K562 (cell line): Measurements from ENCODE around the gene NUBP2. TPM values are rescaled to one million over a fixed set of nuclear protein-coding genes. Genes with fewer than 3 reads are reported as not detected.

Experiments used
- ATAC-seq: fragments of 200-7000 bp; cut with Tn5 transposase; 3 replicates; pipeline ENCODE4 v1.9.1; 2020; ENCODE audit warnings: moderate library complexity
- BruUV-seq: library from RNA; stranded (reverse); fragments of 400-500 nt; replicated peaks from 2 replicates; lab custom pipeline; 2021; lab: Mats Ljungman, UMichigan
- CTCF ChIA-PET: fragments of 300-600 bp; formaldehyde crosslinking; extraction: SDS; loops from one replicate; lab custom pipeline; 2021; ENCODE audit warnings: low intra/inter-chr PET ratio; lab: Yijun Ruan, JAX
- POLR2A ChIA-PET: fragments of 300-600, 350-650 bp; sonication (Branson Sonifier 250); formaldehyde crosslinking; extraction: SDS; loops from one replicate; lab custom pipeline; 2021; ENCODE audit warnings: antibody characterized with exemption, inconsistent platforms; lab: Yijun Ruan, JAX
- DNase-seq, 4 experiments: peaks; one replicate each; pipeline versions ENCODE4 v3.0.0 to v3.0.0-alpha.2; 2011 to 2018; ENCODE audit warnings: low spot score in 3 of 4, mixed read lengths in 3 of 4; ENCODE audit errors: extremely low read depth in 1 of 4
- FAIRE-seq: peaks from 2 replicates; lab custom pipeline; 2011; peaks lifted over from hg19 to GRCh38; lab: Jason Lieb, UNC
- H2AFZ ChIP-seq: 2 replicates; pipeline ENCODE4 v1.6.0; 2011; ENCODE audit warnings: low read depth, low read length, control low read depth, inconsistent platforms
- H3K27ac ChIP-seq: fragments of 200-600 bp; 3 replicates; pipeline ENCODE4 v1.8.0; 2011; ENCODE audit warnings: low read depth, mild to moderate bottlenecking, control low read depth, inconsistent platforms, low read length, moderate library complexity, mixed read lengths; ENCODE audit errors: extremely low read depth
- H3K27me3 ChIP-seq, 2 experiments: fragments of 300-600 bp in 1 of 2; 2 replicates in 1 of 2; 3 replicates in 1 of 2; pipeline versions ENCODE4 v1.6.0 to v1.8.0; 2011; ENCODE audit warnings: inconsistent platforms in 2 of 2, low read length in 2 of 2, mild to moderate bottlenecking in 1 of 2, mixed read lengths in 1 of 2, moderate library complexity in 1 of 2; ENCODE audit not compliant: control insufficient read depth in 2 of 2, insufficient read depth in 2 of 2
- H3K36me3 ChIP-seq: fragments of 300-600 bp; 3 replicates; pipeline ENCODE4 v1.8.0; 2011; ENCODE audit warnings: mild to moderate bottlenecking, low read length, inconsistent platforms; ENCODE audit not compliant: control insufficient read depth, insufficient read depth
- H3K4me1 ChIP-seq, 2 experiments: fragments of 200-600 bp in 1 of 2; replicated peaks in 1 of 2; 2 replicates in 1 of 2; 3 replicates in 1 of 2; pipeline versions ENCODE4 v1.5.1 to v1.8.0; 2011; ENCODE audit warnings: inconsistent platforms in 2 of 2, low read length in 2 of 2, mild to moderate bottlenecking in 1 of 2, mixed read lengths in 1 of 2, moderate library complexity in 1 of 2; ENCODE audit not compliant: control insufficient read depth in 2 of 2, insufficient read depth in 2 of 2
- H3K4me2 ChIP-seq: 2 replicates; pipeline ENCODE4 v1.6.1; 2011; ENCODE audit warnings: low read length, control low read depth, inconsistent platforms, mixed read lengths; ENCODE audit not compliant: insufficient read depth
- H3K4me3 ChIP-seq: fragments of 200-600 bp; sonication (generic), shearing (Covaris generic); 2 replicates; pipeline ENCODE4 v1.5.1; 2016; ENCODE audit warnings: control low read depth, inconsistent platforms
- H3K79me2 ChIP-seq: fragments of 200-600 bp; 3 replicates; pipeline ENCODE4 v1.8.0; 2011; ENCODE audit warnings: low read length, inconsistent platforms; ENCODE audit not compliant: control insufficient read depth, insufficient read depth
- H3K9ac ChIP-seq, 2 experiments: 2 replicates each; pipeline versions ENCODE4 v1.6.0 to v1.6.1; 2011; ENCODE audit warnings: low read depth in 2 of 2, low read length in 2 of 2, control low read depth in 1 of 2, inconsistent platforms in 1 of 2, mild to moderate bottlenecking in 1 of 2, mixed read lengths in 1 of 2; ENCODE audit not compliant: insufficient read depth in 1 of 2
- H3K9me1 ChIP-seq: one replicate; pipeline ENCODE4 v1.6.0; 2011; ENCODE audit warnings: inconsistent platforms, mild to moderate bottlenecking, low read length, moderate library complexity; ENCODE audit not compliant: control insufficient read depth, insufficient read depth
- H3K9me3 ChIP-seq: replicated peaks from 2 replicates; pipeline ENCODE4 v1.5.1; 2011; ENCODE audit warnings: low read depth, low read length, inconsistent platforms; ENCODE audit not compliant: control insufficient read depth, insufficient read depth
- H4K20me1 ChIP-seq: replicated peaks from 2 replicates; pipeline ENCODE4 v1.6.1; 2011; ENCODE audit warnings: low read length, inconsistent platforms, mixed read lengths; ENCODE audit not compliant: control insufficient read depth, insufficient read depth
- CEBPZ ChIP-seq: fragments of 150-350 bp; IDR thresholded peaks from 2 replicates; pipeline ENCODE4 v1.6.1; 2014; ENCODE audit warnings: low read depth, mild to moderate bottlenecking, low read length, borderline replicate concordance
- ELF4 ChIP-seq: fragments of 450-650 bp; formaldehyde crosslinking; IDR thresholded peaks from 2 replicates; pipeline ENCODE4 v1.4.0; 2022; ENCODE audit warnings: missing genetic modification characterization
- TAF15 ChIP-seq: fragments of 200-400 bp; formaldehyde crosslinking; IDR thresholded peaks from 2 replicates; pipeline ENCODE4 v1.6.1; 2017; ENCODE audit warnings: mild to moderate bottlenecking, low read depth, low read length, moderate library complexity
- ZBTB34 ChIP-seq: fragments of 250-450 bp; sonication (Bioruptor Pico); IDR thresholded peaks from 2 replicates; pipeline ENCODE4 v1.8.0; 2021; ENCODE audit warnings: mild to moderate bottlenecking, moderate library complexity
- ZBTB40 ChIP-seq, 2 experiments: fragments of 450-650 bp in 1 of 2; sonication (generic) in 1 of 2; formaldehyde crosslinking in 1 of 2; IDR thresholded peaks; 2 replicates each; pipeline versions ENCODE4 v1.7.1 to v1.9.0; 2016 to 2022; ENCODE audit warnings: inconsistent platforms in 1 of 2, mild to moderate bottlenecking in 1 of 2, missing genetic modification reagents in 1 of 2
- WGBS: fragments of 100-300 bp; shearing (Covaris generic); methylation state at CpG from one replicate; pipeline ENCODE4 v1.1.6; 2016; ENCODE audit warnings: low coverage, mixed read lengths; ENCODE audit not compliant: insufficient coverage; ENCODE audit errors: missing lambda C conversion rate; 5-methylcytosine and 5-hydroxymethylcytosine counted together
- in situ Hi-C: fragments of 300-500 bp; cut with MboI; formaldehyde crosslinking; loops from 4 replicates; pipeline ENCODE4 v1.15.0; 2018; ENCODE audit warnings: inconsistent platforms, mixed read lengths
- intact Hi-C: fragments of 100-400 bp; cut with micrococcal nuclease; formaldehyde crosslinking; loops from 2 replicates; pipeline ENCODE4 v1.14.2; 2022
- polyA plus RNA-seq, 8 experiments: library from polyadenylated mRNA; depleted of rRNA in 4 of 8; stranded (reverse) in 5 of 8; unstranded in 3 of 8; fragments of >200 nt; fragmentation: Nextera tagmentation in 2 of 8; fragmentation: Illumina TruSeq in 1 of 8; extraction: Ambion mirVana in 2 of 8; extraction: Trizol in 1 of 8; gene quantifications; 2 replicates each; pipeline versions ENCODE4 v1.2.1 to v1.2.3, GENCODE V29; 2011 to 2014; ENCODE audit warnings: inconsistent platforms in 1 of 8, missing spikeins in 1 of 8
- total RNA-seq, 7 experiments: library from RNA; depleted of rRNA in 6 of 7; stranded (reverse); fragments of >200 nt in 6 of 7; fragmentation: Illumina TruSeq in 2 of 7; extraction: Trizol in 2 of 7; gene quantifications; 2 replicates each; pipeline versions ENCODE4 v1.2.1 to v1.2.3, GENCODE V29; 2011 to 2021; ENCODE audit warnings: low replicate concordance in 1 of 7

The NUBP2 gene
- total and polyA plus RNA-seq, 9 of the 15 experiments (the other 6 are each of a cell fraction or from before 2014, with no cell fraction given) = 1.8 to 115 (median 24.0) TPM

GRCh38 chr16:1758923-1759322, 23.8 kb upstream of the NUBP2 start (continued):
- no peak for TF ChIP-seq ZBTB34
- TF ChIP-seq ELF4 (CRISPR knock-in tag) = no peak
- no peak for TF ChIP-seq CEBPZ
- TF ChIP-seq, all 486 proteins: peak for 0

- H3K9me1 ChIP-seq = no peaks in the 10 kb centered on the region
- no peak for DNase-seq
- H3K4me1 ChIP-seq = peaks cover 9 to 59% of the 10 kb centered on the region in 2 experiments; a peak in 4 of 5 replicates
- ATAC-seq = no peak
- H4K20me1 ChIP-seq = no peaks in the 10 kb centered on the region
- CTCF ChIA-PET = no interaction called here
- H3K27me3 ChIP-seq = no peaks in the 10 kb centered on the region
- peak overlapping the region in 1 of 2 experiments; percentile 58; a peak in 2 of 4 replicates for H3K9ac ChIP-seq
- POLR2A ChIA-PET = interaction anchor here (0.6 to 1.8 kb wide), 6 partner anchors 9 to 209 kb away, joined by 3 to 5 read pairs (median 4); partner anchors contain the start of genes EME2, MAPK8IP3 and MRPS34
- H3K27ac ChIP-seq = no peak overlapping the region
- H3K4me3 ChIP-seq = no peak overlapping the region
- 90% methylated on average over 13 of the region's 21 CpGs for WGBS
- H3K4me2 ChIP-seq = no peak overlapping the region
- peaks cover 41% of the 10 kb centered on the region; the same call in 2 of the 3 replicates for H3K36me3 ChIP-seq
- no peaks in the 10 kb centered on the region; the same call in 2 of the 3 replicates for H3K79me2 ChIP-seq
- no peak for FAIRE-seq
- no TSS peak for BruUV-seq
- in situ Hi-C loops = no loop called here
- H3K9me3 ChIP-seq = no peaks in the 10 kb centered on the region
- intact Hi-C loops = no loop called here
- H2AFZ ChIP-seq = no peak overlapping the region
- no peak for TF ChIP-seq ZBTB40 (IDR thresholded peaks at IDR 0.05)
- no peak for TF ChIP-seq ZBTB40 (CRISPR knock-in tag; IDR thresholded peaks at IDR 0.05)
- no peak for TF ChIP-seq TAF15
Observed at GRCh38 chr16:1759511-1759910, 23.2 kb upstream of the NUBP2 start.
